HEK293T (cell line): Measurements from ENCODE around the gene TMTC2.

ENCODE experiments used
- NFRKB ChIP-seq: fragments of 450-650 bp; IDR thresholded peaks from 2 replicates; pipeline ENCODE4 v1.6.1; 2016; ENCODE audit warnings: mild to moderate bottlenecking, moderate library complexity
- SUZ12 ChIP-seq: fragments of 450-650 bp; IDR thresholded peaks from 2 replicates; pipeline ENCODE4 v1.6.1; 2016; ENCODE audit warnings: mild to moderate bottlenecking

- TF ChIP-seq SUZ12 (no peak), NFRKB (no peak)
These were observed 277.2 kb downstream of the TMTC2 start for GRCh38 chr12:82963956-82964355.
